ENCODE measurements around the gene CCL2. TPM values are rescaled to one million over a fixed set of nuclear protein-coding genes. Genes with fewer than 3 reads are reported as not detected.

The CCL2 gene
- total RNA-seq, 3 donors from 2014 or later: 7.4 to 64.4 (median 26.5) TPM

DNA sequence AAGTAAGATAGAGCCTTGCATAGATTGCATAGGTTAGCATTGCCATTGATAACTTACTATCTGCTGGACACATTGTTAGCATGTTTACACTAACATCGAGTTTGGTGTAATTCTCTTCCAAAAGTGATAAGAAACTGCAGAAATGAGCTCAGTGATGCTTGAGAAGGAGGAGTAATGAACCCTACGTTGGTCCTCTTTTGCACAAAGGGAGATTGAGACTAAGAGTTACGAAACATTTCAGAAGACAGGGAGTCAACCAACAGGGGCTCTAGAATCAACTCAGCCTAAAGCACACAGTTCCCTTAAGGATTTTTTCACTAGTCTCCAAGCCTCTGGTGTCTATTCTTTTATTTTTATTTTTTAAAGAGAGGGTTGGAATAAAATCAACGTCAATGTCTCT lies 21.7 kb downstream of the CCL2 start:
- Histone ChIP-seq H3K4me3 (no peak overlapping the region), H3K27me3 (no peaks in the 10 kb centered on the region), H3K4me1 (no peaks in the 10 kb centered on the region), H3K36me3 (no peaks in the 10 kb centered on the region), H3K27ac (no peak overlapping the region), H3K9me3 (no peaks in the 10 kb centered on the region)
- TF ChIP-seq, protein P1, sequence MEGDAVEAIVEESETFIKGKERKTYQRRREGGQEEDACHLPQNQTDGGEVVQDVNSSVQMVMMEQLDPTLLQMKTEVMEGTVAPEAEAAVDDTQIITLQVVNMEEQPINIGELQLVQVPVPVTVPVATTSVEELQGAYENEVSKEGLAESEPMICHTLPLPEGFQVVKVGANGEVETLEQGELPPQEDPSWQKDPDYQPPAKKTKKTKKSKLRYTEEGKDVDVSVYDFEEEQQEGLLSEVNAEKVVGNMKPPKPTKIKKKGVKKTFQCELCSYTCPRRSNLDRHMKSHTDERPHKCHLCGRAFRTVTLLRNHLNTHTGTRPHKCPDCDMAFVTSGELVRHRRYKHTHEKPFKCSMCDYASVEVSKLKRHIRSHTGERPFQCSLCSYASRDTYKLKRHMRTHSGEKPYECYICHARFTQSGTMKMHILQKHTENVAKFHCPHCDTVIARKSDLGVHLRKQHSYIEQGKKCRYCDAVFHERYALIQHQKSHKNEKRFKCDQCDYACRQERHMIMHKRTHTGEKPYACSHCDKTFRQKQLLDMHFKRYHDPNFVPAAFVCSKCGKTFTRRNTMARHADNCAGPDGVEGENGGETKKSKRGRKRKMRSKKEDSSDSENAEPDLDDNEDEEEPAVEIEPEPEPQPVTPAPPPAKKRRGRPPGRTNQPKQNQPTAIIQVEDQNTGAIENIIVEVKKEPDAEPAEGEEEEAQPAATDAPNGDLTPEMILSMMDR (IDR thresholded peaks at IDR 0.05): no peak
- TF ChIP-seq POLR2A (IDR thresholded peaks at IDR 0.05): no peak
- TF ChIP-seq POLR2AphosphoS5 (IDR thresholded peaks at IDR 0.05): no peak
- DNase-seq (ENCODE audit: low spot score in 2 of 2): no peak
- intact Hi-C loops (cut with DNase I; ENCODE audit: low total_unique reads): no loop called here

DNA sequence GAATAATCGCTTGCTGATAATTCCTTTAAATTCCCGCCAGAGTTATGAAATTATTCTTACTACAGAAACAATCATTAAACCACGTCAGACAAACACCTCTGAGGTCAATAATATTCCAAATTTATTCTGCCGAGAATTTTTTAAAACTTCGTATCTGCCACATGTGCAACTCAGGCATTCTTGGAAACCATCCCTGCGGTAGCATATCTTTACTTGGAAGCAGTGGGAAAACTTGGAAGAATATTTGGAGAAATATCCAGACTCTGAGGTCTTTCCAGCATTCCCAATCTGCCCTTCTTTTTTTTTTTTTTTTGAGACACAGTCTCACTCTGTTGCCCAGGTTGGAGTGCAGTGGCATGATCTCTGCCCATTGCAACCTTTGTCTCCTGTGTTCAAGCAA lies 28.5 kb downstream of the CCL2 start:
- Histone ChIP-seq H3K27ac (no peak overlapping the region), H3K27me3 (no peaks in the 10 kb centered on the region), H3K9me3 (no peaks in the 10 kb centered on the region), H3K4me1 (no peaks in the 10 kb centered on the region), H3K36me3 (no peaks in the 10 kb centered on the region), H3K4me3 (no peak overlapping the region)
- TF ChIP-seq, protein P1 (IDR thresholded peaks at IDR 0.05): no peak
- TF ChIP-seq POLR2AphosphoS5 (IDR thresholded peaks at IDR 0.05) (no peak), POLR2A (IDR thresholded peaks at IDR 0.05) (no peak)
- intact Hi-C loops (cut with DNase I; ENCODE audit: low total_unique reads): no loop called here
- no peak for DNase-seq (ENCODE audit: low spot score in 2 of 2)

DNA sequence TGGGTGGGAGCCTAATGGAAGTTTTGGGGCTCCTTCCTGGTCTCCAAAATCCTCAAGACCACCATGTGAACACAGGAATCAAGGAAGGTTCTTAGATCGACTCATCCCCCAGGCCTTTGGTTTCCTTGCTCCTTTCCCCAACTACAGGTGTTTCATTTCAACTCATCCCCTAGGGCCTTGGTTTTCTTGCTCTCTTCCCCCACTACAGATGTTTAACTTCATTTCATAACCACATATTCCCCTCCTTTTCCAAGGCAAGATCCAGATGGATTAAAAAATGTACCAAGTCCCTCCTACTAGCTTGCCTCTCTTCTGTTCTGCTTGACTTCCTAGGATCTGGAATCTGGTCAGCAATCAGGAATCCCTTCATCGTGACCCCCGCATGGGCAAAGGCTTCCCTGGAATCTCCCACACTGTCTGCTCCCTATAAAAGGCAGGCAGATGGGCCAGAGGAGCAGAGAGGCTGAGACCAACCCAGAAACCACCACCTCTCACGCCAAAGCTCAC lies 30.3 kb downstream of the CCL2 start, which contains the start of gene CCL11:
Gene CCL11, plus strand, starts transcription at position 457 of the 507 bp plus-strand sequence. CDS start 67 bp downstream, outside the sequence.
- intact Hi-C loops (cut with DNase I; ENCODE audit: low total_unique reads): no loop called here
- H3K27me3 ChIP-seq: no peaks in the 10 kb centered on the region
- H3K9me3 ChIP-seq: no peaks in the 10 kb centered on the region
- TF ChIP-seq, protein P1 (IDR thresholded peaks at IDR 0.05): no peak
- TF ChIP-seq POLR2A (IDR thresholded peaks at IDR 0.05) (no peak), POLR2AphosphoS5 (IDR thresholded peaks at IDR 0.05) (no peak)
- no peaks in the 10 kb centered on the region for H3K4me1 ChIP-seq
- no peak within 1 kb of the TSS for H3K4me3 ChIP-seq
- H3K27ac ChIP-seq: no peak within 1 kb of the TSS
- DNase-seq (ENCODE audit: low spot score in 2 of 2): no peak
- H3K36me3 ChIP-seq: no peaks in the 10 kb centered on the region

DNA sequence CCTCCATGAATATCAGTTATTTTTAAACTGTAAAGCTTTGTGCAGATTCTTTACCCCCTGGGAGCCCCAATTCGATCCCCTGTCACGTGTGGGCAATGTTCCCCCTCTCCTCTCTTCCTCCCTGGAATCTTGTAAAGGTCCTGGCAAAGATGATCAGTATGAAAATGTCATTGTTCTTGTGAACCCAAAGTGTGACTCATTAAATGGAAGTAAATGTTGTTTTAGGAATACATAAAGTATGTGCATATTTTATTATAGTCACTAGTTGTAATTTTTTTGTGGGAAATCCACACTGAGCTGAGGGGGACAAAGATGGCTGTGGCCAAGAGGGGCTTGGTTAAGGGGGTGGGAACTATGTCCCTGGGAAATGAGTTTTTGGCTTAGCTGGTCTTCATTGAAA lies 32.8 kb downstream of the CCL2 start:
- TF ChIP-seq, protein P1 (IDR thresholded peaks at IDR 0.05): no peak
- TF ChIP-seq POLR2A (IDR thresholded peaks at IDR 0.05) (no peak), POLR2AphosphoS5 (IDR thresholded peaks at IDR 0.05) (no peak)
- Histone ChIP-seq H3K36me3 (no peaks in the 10 kb centered on the region), H3K27me3 (no peaks in the 10 kb centered on the region), H3K4me3 (no peak overlapping the region), H3K4me1 (no peaks in the 10 kb centered on the region), H3K27ac (no peak overlapping the region), H3K9me3 (no peaks in the 10 kb centered on the region)
- intact Hi-C loops (cut with DNase I; ENCODE audit: low total_unique reads): no loop called here
- no peak for DNase-seq (ENCODE audit: low spot score in 2 of 2)

DNA sequence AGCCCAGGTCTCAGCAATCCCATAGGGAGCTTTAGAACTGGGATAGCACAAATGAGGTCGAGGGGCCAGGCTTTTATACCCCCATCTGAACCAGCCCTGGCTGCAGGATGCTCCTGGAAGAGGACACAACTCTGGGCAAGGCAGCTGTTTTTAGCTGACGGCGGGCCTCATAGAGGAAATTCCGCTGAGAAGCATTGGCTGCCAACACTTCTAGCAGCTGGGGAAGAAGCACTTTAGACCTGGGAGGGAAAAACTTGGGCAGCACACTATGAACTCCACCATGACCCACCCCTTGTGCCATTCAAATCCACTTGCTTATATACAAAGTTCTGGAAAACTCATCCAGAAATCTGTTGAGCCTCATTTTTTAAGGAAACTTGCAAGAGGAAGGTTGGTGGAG lies 35.5 kb downstream of the CCL2 start:
- H3K9me3 ChIP-seq: no peaks in the 10 kb centered on the region
- intact Hi-C loops (cut with DNase I; ENCODE audit: low total_unique reads): no loop called here
- TF ChIP-seq, protein P1 (IDR thresholded peaks at IDR 0.05): no peak
- TF ChIP-seq POLR2A (IDR thresholded peaks at IDR 0.05) (no peak), POLR2AphosphoS5 (IDR thresholded peaks at IDR 0.05) (no peak)
- no peak overlapping the region for H3K27ac ChIP-seq
- no peak overlapping the region for H3K4me3 ChIP-seq
- no peaks in the 10 kb centered on the region for H3K36me3 ChIP-seq
- no peak for DNase-seq (ENCODE audit: low spot score in 2 of 2)
- no peaks in the 10 kb centered on the region for H3K27me3 ChIP-seq
- H3K4me1 ChIP-seq: no peaks in the 10 kb centered on the region

Measured in breast epithelium (tissue), 4 donors.